ENCODE results near the gene PDE6H. TPM values are rescaled to one million over a fixed set of nuclear protein-coding genes. Genes with fewer than 3 reads are reported as not detected.

PDE6H gene
- total and polyA plus RNA-seq, 2 donors from 2014 or later, result not detected

DNA sequence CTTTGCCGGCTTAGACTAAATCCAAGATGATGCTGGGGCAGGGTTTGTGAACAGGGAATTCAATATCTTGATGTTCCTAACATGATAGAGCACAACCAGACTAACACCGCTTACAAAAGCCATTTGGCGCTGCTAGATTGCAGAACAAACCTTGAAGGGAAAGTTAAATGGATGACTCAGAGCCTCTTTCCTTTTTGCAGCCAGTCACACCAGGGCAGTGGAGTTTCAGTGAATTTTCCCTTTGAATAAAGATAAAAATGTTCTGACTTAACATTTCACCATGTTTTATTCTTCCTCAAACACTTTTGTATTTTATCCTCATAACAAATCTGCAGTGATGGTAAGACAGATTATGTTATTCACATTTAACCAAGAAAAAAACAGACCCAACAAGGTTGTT is 47.3 kb downstream of the PDE6H start:
- no peak for DNase-seq
- Histone ChIP-seq H3K4me3 (ENCODE audit: low read length in 3 of 3) (no peak overlapping the region), H3K36me3 (ENCODE audit: control insufficient read depth in 2 of 3, insufficient read depth in 3 of 3, low read length in 3 of 3) (no peaks in the 10 kb centered on the region), H3K27ac (ENCODE audit: low read depth in 2 of 2, low read length in 2 of 2) (no peak overlapping the region), H3K4me1 (ENCODE audit: control insufficient read depth in 2 of 3, insufficient read depth in 2 of 3, low read depth in 1 of 3, low read length in 3 of 3) (peaks cover 0 to 3% (median 0%) of the 10 kb centered on the region in 3 donors), H3K27me3 (ENCODE audit: control insufficient read depth, insufficient read depth, low read length) (no peaks in the 10 kb centered on the region), H3K9me3 (ENCODE audit: control insufficient read depth in 2 of 3, insufficient read depth in 1 of 3, low read length in 3 of 3) (no peaks in the 10 kb centered on the region), H3K9ac (ENCODE audit: low read length in 3 of 3) (no peak overlapping the region)
- TF ChIP-seq, protein P1, sequence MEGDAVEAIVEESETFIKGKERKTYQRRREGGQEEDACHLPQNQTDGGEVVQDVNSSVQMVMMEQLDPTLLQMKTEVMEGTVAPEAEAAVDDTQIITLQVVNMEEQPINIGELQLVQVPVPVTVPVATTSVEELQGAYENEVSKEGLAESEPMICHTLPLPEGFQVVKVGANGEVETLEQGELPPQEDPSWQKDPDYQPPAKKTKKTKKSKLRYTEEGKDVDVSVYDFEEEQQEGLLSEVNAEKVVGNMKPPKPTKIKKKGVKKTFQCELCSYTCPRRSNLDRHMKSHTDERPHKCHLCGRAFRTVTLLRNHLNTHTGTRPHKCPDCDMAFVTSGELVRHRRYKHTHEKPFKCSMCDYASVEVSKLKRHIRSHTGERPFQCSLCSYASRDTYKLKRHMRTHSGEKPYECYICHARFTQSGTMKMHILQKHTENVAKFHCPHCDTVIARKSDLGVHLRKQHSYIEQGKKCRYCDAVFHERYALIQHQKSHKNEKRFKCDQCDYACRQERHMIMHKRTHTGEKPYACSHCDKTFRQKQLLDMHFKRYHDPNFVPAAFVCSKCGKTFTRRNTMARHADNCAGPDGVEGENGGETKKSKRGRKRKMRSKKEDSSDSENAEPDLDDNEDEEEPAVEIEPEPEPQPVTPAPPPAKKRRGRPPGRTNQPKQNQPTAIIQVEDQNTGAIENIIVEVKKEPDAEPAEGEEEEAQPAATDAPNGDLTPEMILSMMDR (IDR thresholded peaks at IDR 0.05; ENCODE audit: borderline replicate concordance, extremely low read depth, insufficient read depth), result no peak
- intact Hi-C loops (cut with DNase I), result no loop called here
- no peak for FAIRE-seq

Other genes starting within 250 kb of the PDE6H start
- 55.5 TPM for gene WBP11, start 169.6 kb upstream of the PDE6H start, total RNA-seq
- 17.6 TPM for gene WBP11, start 169.6 kb upstream of the PDE6H start, polyA plus RNA-seq (ENCODE audit: insufficient read depth, low read depth, low replicate concordance)
- 2.0 TPM for gene C12orf60, start 169.4 kb upstream of the PDE6H start, total RNA-seq
- 4.5 TPM for gene C12orf60, start 169.4 kb upstream of the PDE6H start, polyA plus RNA-seq (ENCODE audit: insufficient read depth, low read depth, low replicate concordance)
- 0.76 TPM for gene SMCO3, start 158.9 kb upstream of the PDE6H start, total RNA-seq
- gene SMCO3, start 158.9 kb upstream of the PDE6H start, polyA plus RNA-seq (ENCODE audit: insufficient read depth, low read depth, low replicate concordance), result 10.9 TPM
- gene ART4, start 129.5 kb upstream of the PDE6H start, total RNA-seq, result 3.0 TPM
- gene ART4, start 129.5 kb upstream of the PDE6H start, polyA plus RNA-seq (ENCODE audit: insufficient read depth, low read depth, low replicate concordance), result 2.6 TPM
- 811 TPM for gene MGP, start 87.2 kb upstream of the PDE6H start, total RNA-seq
- gene MGP, start 87.2 kb upstream of the PDE6H start, polyA plus RNA-seq (ENCODE audit: insufficient read depth, low read depth, low replicate concordance), result 745 TPM
- 11.0 TPM for gene ERP27, start 34.5 kb upstream of the PDE6H start, total RNA-seq
- gene ERP27, start 34.5 kb upstream of the PDE6H start, polyA plus RNA-seq (ENCODE audit: insufficient read depth, low read depth, low replicate concordance), result 35.3 TPM
- gene ARHGDIB, start 11.4 kb upstream of the PDE6H start, total RNA-seq, result 151 TPM
- 127 TPM for gene ARHGDIB, start 11.4 kb upstream of the PDE6H start, polyA plus RNA-seq (ENCODE audit: insufficient read depth, low read depth, low replicate concordance)
- gene RERG, start 248.4 kb downstream of the PDE6H start, total RNA-seq, result 44.7 TPM
- gene RERG, start 248.4 kb downstream of the PDE6H start, polyA plus RNA-seq (ENCODE audit: insufficient read depth, low read depth, low replicate concordance), result 29.3 TPM

Data from kidney (tissue), 14 donors.